Esophagus mucosa (tissue), 1 donor: Measurements from ENCODE around the gene FBXW8. TPM values are rescaled to one million over a fixed set of nuclear protein-coding genes. Genes with fewer than 3 reads are reported as not detected.
"Not testable (repeated sequence)": the region's sequence is repeated elsewhere in the genome, so short reads cannot be mapped to it uniquely, and the experiment has no call there.

Experiments
- ATAC-seq: fragments of 200-7000 bp; cut with Tn5 transposase; one replicate; pipeline ENCODE4 v1.9.1; 2020
- total RNA-seq: library from RNA; stranded (reverse); gene quantifications from one replicate; pipeline ENCODE4 v1.2.4, GENCODE V29; 2023
- donor health status: DM: yes; HTN: yes; CAD: no.

The FBXW8 gene
- total RNA-seq, 1 donor from 2014 or later = 8.0 TPM

- no peak for ATAC-seq
Observed at GRCh38 chr12:117042171-117042842, 131.6 kb downstream of the FBXW8 start.

- no peak for ATAC-seq
Observed at GRCh38 chr12:117042862-117043261, 132.1 kb downstream of the FBXW8 start.

- no peak for ATAC-seq
Observed at GRCh38 chr12:117044311-117044710, 133.6 kb downstream of the FBXW8 start.

- no peak for ATAC-seq
Observed at GRCh38 chr12:117044790-117045159, 134.0 kb downstream of the FBXW8 start.

GRCh38 chr12:117045160-117046010 lies 134.6 kb downstream of the FBXW8 start:
- no peak for ATAC-seq

GRCh38 chr12:117046011-117046369 lies 135.2 kb downstream of the FBXW8 start:
- ATAC-seq = no peak

- no peak for ATAC-seq
Observed at GRCh38 chr12:117046425-117046824, 135.7 kb downstream of the FBXW8 start.

GRCh38 chr12:117046861-117047530 lies 136.2 kb downstream of the FBXW8 start:
- no peak for ATAC-seq

GRCh38 chr12:117047810-117048584 lies 137.2 kb downstream of the FBXW8 start:
- peak; percentile 27 for ATAC-seq

GRCh38 chr12:117048585-117048904 lies 137.8 kb downstream of the FBXW8 start:
- ATAC-seq = no peak

GRCh38 chr12:117049295-117049694 lies 138.5 kb downstream of the FBXW8 start:
- no peak for ATAC-seq

GRCh38 chr12:117050060-117050459 lies 139.3 kb downstream of the FBXW8 start:
- ATAC-seq = no peak

- no peak for ATAC-seq
Observed at GRCh38 chr12:117051380-117051779, 140.6 kb downstream of the FBXW8 start.

GRCh38 chr12:117052386-117053049 lies 141.8 kb downstream of the FBXW8 start:
- no peak for ATAC-seq

- no peak for ATAC-seq
Observed at GRCh38 chr12:117053050-117053400, 142.3 kb downstream of the FBXW8 start.

- ATAC-seq = no peak
Observed at GRCh38 chr12:117053597-117054201, 142.9 kb downstream of the FBXW8 start.

- no peak for ATAC-seq
Observed at GRCh38 chr12:117054279-117054678, 143.5 kb downstream of the FBXW8 start.

- not testable (repeated sequence) for ATAC-seq
Observed at GRCh38 chr12:117057626-117058025, 146.9 kb downstream of the FBXW8 start.

- no peak for ATAC-seq
Observed at GRCh38 chr12:117058442-117059072, 147.8 kb downstream of the FBXW8 start.

- no peak for ATAC-seq
Observed at GRCh38 chr12:117059156-117059555, 148.4 kb downstream of the FBXW8 start.

- ATAC-seq = peak; percentile 49
Observed at GRCh38 chr12:117060246-117060928, 149.6 kb downstream of the FBXW8 start.
